WTC11 (cell line): ENCODE measurements around the gene NEAT1. TPM values are rescaled to one million over a fixed set of nuclear protein-coding genes. Genes with fewer than 3 reads are reported as not detected.

Experiments used
- ATAC-seq: fragments of 200-7000 bp; cut with Tn5 transposase; 2 replicates; pipeline ENCODE4 v1.10.0; 2021; ENCODE audit warnings: mild to moderate bottlenecking, moderate library complexity
- CTCF ChIA-PET: fragments of 300-600 bp; sonication (Branson Sonifier 250); formaldehyde crosslinking; loops from one replicate; lab custom pipeline; 2021; ENCODE audit warnings: antibody characterized with exemption; lab: Charles Lee
- POLR2A ChIA-PET: fragments of 350-600 bp; sonication (Branson Sonifier 250); formaldehyde crosslinking; loops from one replicate; lab custom pipeline; 2021; ENCODE audit warnings: antibody characterized with exemption; lab: Charles Lee
- DNase-seq: peaks from one replicate; pipeline ENCODE4 v3.0.0; 2021; ENCODE audit warnings: low spot score
- H3K27ac Mint-ChIP-seq: 2 replicates; pipeline ENCODE4 v1.8.0; 2021; ENCODE audit warnings: mixed read lengths
- H3K27me3 Mint-ChIP-seq: 2 replicates; pipeline ENCODE4 v1.8.0; 2021; ENCODE audit warnings: low read depth, mild to moderate bottlenecking, moderate library complexity, mixed read lengths
- H3K36me3 Mint-ChIP-seq: 2 replicates; pipeline ENCODE4 v1.8.0; 2021; ENCODE audit warnings: mixed read lengths
- H3K4me1 Mint-ChIP-seq: 2 replicates; pipeline ENCODE4 v1.8.0; 2022; ENCODE audit warnings: mixed read lengths
- H3K4me3 Mint-ChIP-seq: 2 replicates; pipeline ENCODE4 v1.8.0; 2021; ENCODE audit warnings: mild to moderate bottlenecking, moderate library complexity, mixed read lengths
- H3K9me3 Mint-ChIP-seq: 2 replicates; pipeline ENCODE4 v1.8.0; 2021; ENCODE audit warnings: mixed read lengths
- ATF1 ChIP-seq: sonication (generic); formaldehyde crosslinking; IDR thresholded peaks from 2 replicates; pipeline ENCODE4 v1.8.1; 2023; ENCODE audit warnings: mild to moderate bottlenecking, moderate library complexity, missing genetic modification reagents
- FOXK1 ChIP-seq: sonication (generic); formaldehyde crosslinking; IDR thresholded peaks from 2 replicates; pipeline ENCODE4 v1.8.0; 2022; ENCODE audit warnings: mild to moderate bottlenecking, moderate library complexity, missing genetic modification reagents
- KAT7 ChIP-seq: sonication (generic); formaldehyde crosslinking; IDR thresholded peaks from 2 replicates; pipeline ENCODE4 v1.8.1; 2023; ENCODE audit warnings: missing genetic modification reagents, mild to moderate bottlenecking, borderline replicate concordance
- NFYB ChIP-seq: sonication (generic); formaldehyde crosslinking; conservative IDR thresholded peaks from 2 replicates; pipeline ENCODE4 v1.8.0; 2022; ENCODE audit warnings: low read depth, missing genetic modification reagents
- OVOL2 ChIP-seq: fragments of 250-450 bp; sonication (Bioruptor Pico); IDR thresholded peaks from 2 replicates; pipeline ENCODE4 v1.9.0; 2021; ENCODE audit warnings: mild to moderate bottlenecking, borderline replicate concordance
- RORB ChIP-seq: fragments of 250-450 bp; sonication (Bioruptor Pico); IDR thresholded peaks from 2 replicates; pipeline ENCODE4 v1.9.0; 2021; ENCODE audit warnings: mild to moderate bottlenecking
- SP1 ChIP-seq: sonication (generic); formaldehyde crosslinking; conservative IDR thresholded peaks from 2 replicates; pipeline ENCODE4 v1.8.1; 2022; ENCODE audit warnings: missing genetic modification reagents
- TP53 ChIP-seq: sonication (generic); formaldehyde crosslinking; IDR thresholded peaks from 2 replicates; pipeline ENCODE4 v1.8.1; 2023; ENCODE audit warnings: mild to moderate bottlenecking, missing genetic modification reagents
- USF2 ChIP-seq: sonication (generic); formaldehyde crosslinking; IDR thresholded peaks from 2 replicates; pipeline ENCODE4 v1.8.1; 2023; ENCODE audit warnings: mild to moderate bottlenecking, missing genetic modification reagents, moderate library complexity
- ZBTB21 ChIP-seq: sonication (generic); formaldehyde crosslinking; IDR thresholded peaks from 2 replicates; pipeline ENCODE4 v1.8.1; 2023; ENCODE audit warnings: mild to moderate bottlenecking, missing genetic modification reagents, borderline replicate concordance
- ZNF263 ChIP-seq: sonication (generic); formaldehyde crosslinking; IDR thresholded peaks from 2 replicates; pipeline ENCODE4 v1.8.1; 2022; ENCODE audit warnings: low read depth, mild to moderate bottlenecking, moderate library complexity, missing genetic modification reagents
- ZNF423 ChIP-seq: fragments of 250-450 bp; sonication (Bioruptor Pico); IDR thresholded peaks from 2 replicates; pipeline ENCODE4 v2.1.2; 2022; ENCODE audit warnings: mild to moderate bottlenecking, moderate library complexity
- total RNA-seq: library from RNA; stranded (reverse); gene quantifications from 3 replicates; pipeline ENCODE4 v1.2.3, GENCODE V29; 2021
- TF ChIP-seq, protein P1 (sequence below): sonication (generic); formaldehyde crosslinking; IDR thresholded peaks from 2 replicates; pipeline ENCODE4 v1.8.0; 2023; ENCODE audit warnings: missing genetic modification reagents, mild to moderate bottlenecking, borderline replicate concordance
- TF ChIP-seq, protein P2 (sequence below): fragments of 250-450 bp; sonication (Bioruptor Pico); IDR thresholded peaks from 2 replicates; pipeline ENCODE4 v1.9.0; 2021; ENCODE audit warnings: mild to moderate bottlenecking, borderline replicate concordance
- TF ChIP-seq, protein P3 (sequence below): sonication (generic); formaldehyde crosslinking; IDR thresholded peaks from 2 replicates; pipeline ENCODE4 v1.8.0; 2022; ENCODE audit warnings: mild to moderate bottlenecking, missing genetic modification reagents
- TF ChIP-seq, protein P4 (sequence below): fragments of 250-450 bp; sonication (Bioruptor Pico); conservative IDR thresholded peaks from 2 replicates; pipeline ENCODE4 v1.9.0; 2021; ENCODE audit warnings: mild to moderate bottlenecking

The NEAT1 gene
- total RNA-seq, 1 experiment from 2014 or later, result 38.1 TPM

DNA sequence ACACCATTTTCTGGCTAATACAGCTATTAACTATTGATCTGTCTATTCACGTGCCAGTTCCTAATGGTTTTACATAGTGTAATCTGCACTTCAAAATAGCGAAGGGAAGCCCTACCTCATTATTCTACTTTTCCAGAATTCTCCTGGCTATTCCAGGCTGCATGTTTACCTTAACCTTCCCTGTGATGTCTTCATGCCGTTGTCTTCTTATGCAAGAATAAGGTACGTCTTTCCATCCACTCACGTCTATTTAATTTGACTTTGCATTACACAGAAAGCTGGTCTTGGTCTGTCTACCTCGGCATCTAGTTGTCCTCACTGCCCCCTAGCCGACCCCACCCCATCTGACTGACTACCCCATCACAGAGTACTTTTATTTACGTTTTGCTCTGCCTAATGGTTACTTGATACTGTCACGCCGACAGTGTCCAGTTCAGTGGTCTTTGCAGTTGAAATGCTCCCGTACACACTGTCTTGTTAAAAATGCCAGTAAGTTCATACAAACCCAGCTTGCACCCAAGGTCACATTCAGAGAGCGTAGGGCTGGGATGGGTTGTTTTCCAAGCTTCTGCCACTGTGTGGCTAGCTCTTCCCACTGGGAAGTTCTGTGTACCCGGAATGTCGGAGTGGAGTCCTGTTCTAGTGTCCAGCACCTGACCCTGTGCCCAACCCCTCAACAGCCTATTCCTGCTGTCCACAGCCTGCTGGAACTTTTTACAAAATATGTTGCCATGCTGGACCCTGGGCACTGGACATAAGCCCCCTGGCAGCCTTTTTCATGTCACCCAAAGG lies 15.0 kb downstream of the NEAT1 start (continued):
- no peak for TF ChIP-seq USF2 (CRISPR knock-in tag)
- no peak for TF ChIP-seq ZNF263 (CRISPR knock-in tag)
- TF ChIP-seq, protein P1, sequence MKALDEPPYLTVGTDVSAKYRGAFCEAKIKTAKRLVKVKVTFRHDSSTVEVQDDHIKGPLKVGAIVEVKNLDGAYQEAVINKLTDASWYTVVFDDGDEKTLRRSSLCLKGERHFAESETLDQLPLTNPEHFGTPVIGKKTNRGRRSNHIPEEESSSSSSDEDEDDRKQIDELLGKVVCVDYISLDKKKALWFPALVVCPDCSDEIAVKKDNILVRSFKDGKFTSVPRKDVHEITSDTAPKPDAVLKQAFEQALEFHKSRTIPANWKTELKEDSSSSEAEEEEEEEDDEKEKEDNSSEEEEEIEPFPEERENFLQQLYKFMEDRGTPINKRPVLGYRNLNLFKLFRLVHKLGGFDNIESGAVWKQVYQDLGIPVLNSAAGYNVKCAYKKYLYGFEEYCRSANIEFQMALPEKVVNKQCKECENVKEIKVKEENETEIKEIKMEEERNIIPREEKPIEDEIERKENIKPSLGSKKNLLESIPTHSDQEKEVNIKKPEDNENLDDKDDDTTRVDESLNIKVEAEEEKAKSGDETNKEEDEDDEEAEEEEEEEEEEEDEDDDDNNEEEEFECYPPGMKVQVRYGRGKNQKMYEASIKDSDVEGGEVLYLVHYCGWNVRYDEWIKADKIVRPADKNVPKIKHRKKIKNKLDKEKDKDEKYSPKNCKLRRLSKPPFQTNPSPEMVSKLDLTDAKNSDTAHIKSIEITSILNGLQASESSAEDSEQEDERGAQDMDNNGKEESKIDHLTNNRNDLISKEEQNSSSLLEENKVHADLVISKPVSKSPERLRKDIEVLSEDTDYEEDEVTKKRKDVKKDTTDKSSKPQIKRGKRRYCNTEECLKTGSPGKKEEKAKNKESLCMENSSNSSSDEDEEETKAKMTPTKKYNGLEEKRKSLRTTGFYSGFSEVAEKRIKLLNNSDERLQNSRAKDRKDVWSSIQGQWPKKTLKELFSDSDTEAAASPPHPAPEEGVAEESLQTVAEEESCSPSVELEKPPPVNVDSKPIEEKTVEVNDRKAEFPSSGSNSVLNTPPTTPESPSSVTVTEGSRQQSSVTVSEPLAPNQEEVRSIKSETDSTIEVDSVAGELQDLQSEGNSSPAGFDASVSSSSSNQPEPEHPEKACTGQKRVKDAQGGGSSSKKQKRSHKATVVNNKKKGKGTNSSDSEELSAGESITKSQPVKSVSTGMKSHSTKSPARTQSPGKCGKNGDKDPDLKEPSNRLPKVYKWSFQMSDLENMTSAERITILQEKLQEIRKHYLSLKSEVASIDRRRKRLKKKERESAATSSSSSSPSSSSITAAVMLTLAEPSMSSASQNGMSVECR (CRISPR knock-in tag), result no peak
- TF ChIP-seq, protein P2, sequence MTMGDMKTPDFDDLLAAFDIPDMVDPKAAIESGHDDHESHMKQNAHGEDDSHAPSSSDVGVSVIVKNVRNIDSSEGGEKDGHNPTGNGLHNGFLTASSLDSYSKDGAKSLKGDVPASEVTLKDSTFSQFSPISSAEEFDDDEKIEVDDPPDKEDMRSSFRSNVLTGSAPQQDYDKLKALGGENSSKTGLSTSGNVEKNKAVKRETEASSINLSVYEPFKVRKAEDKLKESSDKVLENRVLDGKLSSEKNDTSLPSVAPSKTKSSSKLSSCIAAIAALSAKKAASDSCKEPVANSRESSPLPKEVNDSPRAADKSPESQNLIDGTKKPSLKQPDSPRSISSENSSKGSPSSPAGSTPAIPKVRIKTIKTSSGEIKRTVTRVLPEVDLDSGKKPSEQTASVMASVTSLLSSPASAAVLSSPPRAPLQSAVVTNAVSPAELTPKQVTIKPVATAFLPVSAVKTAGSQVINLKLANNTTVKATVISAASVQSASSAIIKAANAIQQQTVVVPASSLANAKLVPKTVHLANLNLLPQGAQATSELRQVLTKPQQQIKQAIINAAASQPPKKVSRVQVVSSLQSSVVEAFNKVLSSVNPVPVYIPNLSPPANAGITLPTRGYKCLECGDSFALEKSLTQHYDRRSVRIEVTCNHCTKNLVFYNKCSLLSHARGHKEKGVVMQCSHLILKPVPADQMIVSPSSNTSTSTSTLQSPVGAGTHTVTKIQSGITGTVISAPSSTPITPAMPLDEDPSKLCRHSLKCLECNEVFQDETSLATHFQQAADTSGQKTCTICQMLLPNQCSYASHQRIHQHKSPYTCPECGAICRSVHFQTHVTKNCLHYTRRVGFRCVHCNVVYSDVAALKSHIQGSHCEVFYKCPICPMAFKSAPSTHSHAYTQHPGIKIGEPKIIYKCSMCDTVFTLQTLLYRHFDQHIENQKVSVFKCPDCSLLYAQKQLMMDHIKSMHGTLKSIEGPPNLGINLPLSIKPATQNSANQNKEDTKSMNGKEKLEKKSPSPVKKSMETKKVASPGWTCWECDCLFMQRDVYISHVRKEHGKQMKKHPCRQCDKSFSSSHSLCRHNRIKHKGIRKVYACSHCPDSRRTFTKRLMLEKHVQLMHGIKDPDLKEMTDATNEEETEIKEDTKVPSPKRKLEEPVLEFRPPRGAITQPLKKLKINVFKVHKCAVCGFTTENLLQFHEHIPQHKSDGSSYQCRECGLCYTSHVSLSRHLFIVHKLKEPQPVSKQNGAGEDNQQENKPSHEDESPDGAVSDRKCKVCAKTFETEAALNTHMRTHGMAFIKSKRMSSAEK (CRISPR knock-in tag), result no peak

DNA sequence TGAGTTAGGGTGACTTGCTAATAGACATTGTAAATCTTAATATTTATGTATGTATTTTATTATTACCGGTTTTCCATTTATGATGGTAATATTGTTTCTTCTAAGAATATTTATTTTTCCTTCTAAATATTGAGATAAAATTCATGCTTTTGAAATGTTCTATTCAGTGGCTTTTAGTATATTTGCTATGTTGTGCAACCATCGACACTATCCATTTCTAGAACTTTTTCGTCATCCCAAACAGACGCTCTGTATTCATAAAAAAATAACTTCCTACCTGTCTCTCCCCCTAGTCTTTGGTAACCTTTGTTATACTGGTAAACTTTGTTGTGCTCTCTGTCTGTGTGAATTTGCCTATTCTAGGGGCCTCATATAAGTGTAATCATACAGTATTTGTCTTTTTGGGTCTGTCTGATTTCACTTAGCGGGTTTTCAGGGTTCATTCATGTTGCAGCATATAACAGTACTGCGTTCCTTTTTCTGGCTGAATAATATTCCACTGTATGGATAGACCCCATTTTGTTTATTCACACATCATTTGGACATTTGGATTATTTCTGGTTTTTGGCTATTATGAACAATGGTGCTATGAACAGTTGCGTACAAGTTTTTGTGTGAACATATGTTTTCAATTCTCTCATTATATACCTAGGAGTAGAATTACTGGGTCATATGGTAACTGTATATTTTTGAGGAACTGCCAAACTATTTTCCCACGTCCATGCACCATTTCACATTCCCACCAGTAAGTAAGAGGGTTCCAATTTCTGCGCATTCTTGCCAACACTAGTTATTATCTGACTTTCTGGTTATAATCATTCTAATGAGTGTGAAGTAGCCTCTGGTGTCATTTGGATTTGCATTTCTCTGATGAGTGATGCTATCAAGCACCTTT lies 15.9 kb downstream of the NEAT1 start:
- no peak overlapping the region for H3K4me3 Mint-ChIP-seq
- no peaks in the 10 kb centered on the region for H3K27me3 Mint-ChIP-seq
- ChIA-PET CTCF (interaction anchor here (0.7 kb wide), 2 partner anchors 30 to 70 kb away, joined by 3 to 4 read pairs; no protein-coding TSS in a partner anchor), POLR2A (interaction anchor here (0.6 kb wide), 1 partner anchor 105 kb away, joined by 8 read pairs; the partner anchor contains the start of gene DPF2)
- DNase-seq (no peak), ATAC-seq (no peak)
- H3K4me1 Mint-ChIP-seq, result peaks cover 8% of the 10 kb centered on the region
- H3K9me3 Mint-ChIP-seq, result no peaks in the 10 kb centered on the region
- no peaks in the 10 kb centered on the region for H3K36me3 Mint-ChIP-seq
- H3K27ac Mint-ChIP-seq, result no peak overlapping the region
- no peak for TF ChIP-seq OVOL2 (CRISPR knock-in tag)
- no peak for TF ChIP-seq ZBTB21 (CRISPR knock-in tag)
- TF ChIP-seq, protein P3, sequence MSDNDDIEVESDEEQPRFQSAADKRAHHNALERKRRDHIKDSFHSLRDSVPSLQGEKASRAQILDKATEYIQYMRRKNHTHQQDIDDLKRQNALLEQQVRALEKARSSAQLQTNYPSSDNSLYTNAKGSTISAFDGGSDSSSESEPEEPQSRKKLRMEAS, result no peak
- no peak for TF ChIP-seq ZNF423 (CRISPR knock-in tag)
- TF ChIP-seq KAT7 (CRISPR knock-in tag), result no peak
- no peak for TF ChIP-seq TP53 (CRISPR knock-in tag)
- no peak for TF ChIP-seq NFYB (CRISPR knock-in tag)
- no peak for TF ChIP-seq SP1 (CRISPR knock-in tag)
- TF ChIP-seq, protein P2 (CRISPR knock-in tag), result no peak
- no peak for TF ChIP-seq FOXK1
- TF ChIP-seq, protein P4, sequence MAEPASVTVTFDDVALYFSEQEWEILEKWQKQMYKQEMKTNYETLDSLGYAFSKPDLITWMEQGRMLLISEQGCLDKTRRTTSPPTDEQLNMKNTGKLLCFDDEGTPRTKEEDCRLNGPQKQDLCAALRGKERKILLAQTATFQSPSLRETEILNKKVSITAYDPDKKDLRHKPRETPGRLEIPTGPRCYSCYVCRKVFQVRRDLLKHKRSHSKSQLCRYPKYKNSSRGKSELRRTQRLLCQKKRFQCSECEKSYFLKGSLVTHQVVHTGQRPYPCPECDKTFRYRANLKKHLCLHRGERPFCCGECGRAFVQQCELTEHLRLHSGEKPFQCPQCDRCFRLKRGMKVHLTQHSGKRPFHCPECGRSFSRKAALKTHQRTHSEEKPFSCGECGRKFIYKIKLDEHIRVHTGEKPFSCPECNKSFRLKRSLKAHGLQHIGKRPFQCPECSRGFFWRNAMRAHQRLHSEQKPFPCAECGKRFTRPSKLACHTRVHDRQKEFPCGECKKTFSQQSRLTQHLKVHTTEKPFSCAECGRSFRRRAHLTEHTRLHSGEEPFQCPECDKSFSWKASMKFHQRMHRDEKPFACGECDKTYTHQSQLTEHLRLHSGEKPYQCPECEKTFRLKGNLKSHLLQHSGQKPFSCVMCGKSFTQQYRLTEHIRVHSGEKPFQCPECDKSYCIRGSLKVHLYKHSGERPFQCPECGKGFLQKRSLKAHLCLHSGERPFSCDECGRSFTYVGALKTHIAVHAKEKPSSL (CRISPR knock-in tag), result no peak
- TF ChIP-seq ATF1 (CRISPR knock-in tag), result no peak
- no peak for TF ChIP-seq RORB (CRISPR knock-in tag)
